ENCODE measurements around the gene TARBP1.
A peak's percentile ranks its signal among the peaks of the same experiment; 100 is the strongest.

TARBP1 gene

DNA sequence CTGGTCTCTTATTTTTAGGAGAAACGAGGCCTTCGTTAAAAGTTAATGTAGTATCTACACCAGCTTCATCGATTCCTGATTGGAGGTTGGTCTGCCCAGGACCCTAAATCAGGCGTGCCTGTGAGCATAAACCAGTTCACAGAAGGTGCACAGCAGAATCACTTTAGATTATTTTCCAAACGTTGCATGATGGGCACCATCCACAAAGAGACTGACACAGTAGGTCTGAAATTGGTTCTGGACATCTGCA, 256 bp upstream of the TARBP1 start:
- DNase-seq (ENCODE audit: low read depth): no peak
- H3K4me3 ChIP-seq (ENCODE audit: low read depth, low read length): peak overlapping the region; percentile 62
- TF ChIP-seq, protein P1, sequence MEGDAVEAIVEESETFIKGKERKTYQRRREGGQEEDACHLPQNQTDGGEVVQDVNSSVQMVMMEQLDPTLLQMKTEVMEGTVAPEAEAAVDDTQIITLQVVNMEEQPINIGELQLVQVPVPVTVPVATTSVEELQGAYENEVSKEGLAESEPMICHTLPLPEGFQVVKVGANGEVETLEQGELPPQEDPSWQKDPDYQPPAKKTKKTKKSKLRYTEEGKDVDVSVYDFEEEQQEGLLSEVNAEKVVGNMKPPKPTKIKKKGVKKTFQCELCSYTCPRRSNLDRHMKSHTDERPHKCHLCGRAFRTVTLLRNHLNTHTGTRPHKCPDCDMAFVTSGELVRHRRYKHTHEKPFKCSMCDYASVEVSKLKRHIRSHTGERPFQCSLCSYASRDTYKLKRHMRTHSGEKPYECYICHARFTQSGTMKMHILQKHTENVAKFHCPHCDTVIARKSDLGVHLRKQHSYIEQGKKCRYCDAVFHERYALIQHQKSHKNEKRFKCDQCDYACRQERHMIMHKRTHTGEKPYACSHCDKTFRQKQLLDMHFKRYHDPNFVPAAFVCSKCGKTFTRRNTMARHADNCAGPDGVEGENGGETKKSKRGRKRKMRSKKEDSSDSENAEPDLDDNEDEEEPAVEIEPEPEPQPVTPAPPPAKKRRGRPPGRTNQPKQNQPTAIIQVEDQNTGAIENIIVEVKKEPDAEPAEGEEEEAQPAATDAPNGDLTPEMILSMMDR (IDR thresholded peaks at IDR 0.05; ENCODE audit: control insufficient read depth, extremely low read depth, insufficient read depth): no peak

DNA sequence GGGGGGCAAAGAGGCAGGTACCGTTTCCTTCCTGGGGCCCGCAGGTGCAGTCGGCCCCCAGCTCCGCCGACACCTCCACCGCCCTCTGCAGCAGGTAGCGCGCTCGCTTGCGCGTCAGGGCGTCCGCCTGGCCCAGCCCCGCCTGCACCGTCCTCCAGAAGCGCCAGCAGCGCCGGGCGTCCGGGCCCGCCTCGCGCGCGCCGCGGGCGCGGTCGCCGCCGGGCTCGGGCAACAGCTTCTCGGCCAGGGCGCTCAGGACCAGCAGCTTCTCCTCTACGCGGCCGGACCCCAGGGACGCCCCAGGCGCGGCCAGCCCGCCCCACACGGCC, 863 bp downstream of the TARBP1 start:
- peak overlapping the region; percentile 62 for H3K4me3 ChIP-seq (ENCODE audit: low read depth, low read length)
- TF ChIP-seq, protein P1 (IDR thresholded peaks at IDR 0.05; ENCODE audit: control insufficient read depth, extremely low read depth, insufficient read depth): no peak
- no peak for DNase-seq (ENCODE audit: low read depth)

DNA sequence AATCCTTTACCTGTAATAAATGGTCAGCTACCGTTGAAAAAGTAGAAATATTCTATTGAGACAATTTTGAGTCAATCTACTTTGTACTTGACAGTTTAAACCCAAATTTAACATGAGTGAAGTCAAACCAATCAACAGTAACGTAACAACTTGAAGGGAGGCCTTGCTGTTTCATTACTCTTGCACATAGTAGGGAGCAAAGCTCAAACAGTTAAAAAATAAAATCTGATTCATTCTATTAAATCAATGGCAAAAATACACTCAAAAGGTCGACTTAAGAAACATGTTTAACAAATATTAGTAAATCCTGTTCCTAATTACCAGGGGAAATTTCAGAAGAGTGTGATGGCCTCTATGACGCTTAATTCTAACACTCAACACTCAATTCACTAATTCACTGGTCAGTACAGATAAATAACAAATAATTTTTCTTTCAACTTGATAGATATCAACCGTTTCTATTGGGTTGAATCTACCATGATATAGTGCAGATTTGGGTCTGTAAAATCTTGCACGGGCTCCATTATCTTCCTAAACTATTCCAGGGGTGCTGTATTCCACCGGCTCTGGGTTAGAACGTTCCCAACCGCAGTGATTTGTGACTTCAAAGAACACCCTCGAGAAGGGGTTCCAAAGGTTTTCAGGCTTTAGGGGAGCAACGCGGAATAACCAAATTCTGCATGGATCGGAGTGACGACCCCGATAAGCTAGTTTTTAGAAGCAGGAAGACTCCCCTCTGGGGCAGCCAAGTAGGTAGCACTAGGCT, 1.4 kb downstream of the TARBP1 start:
- H3K4me3 ChIP-seq (ENCODE audit: low read depth, low read length): peak overlapping the region; percentile 62
- DNase-seq (ENCODE audit: low read depth): no peak

DNA sequence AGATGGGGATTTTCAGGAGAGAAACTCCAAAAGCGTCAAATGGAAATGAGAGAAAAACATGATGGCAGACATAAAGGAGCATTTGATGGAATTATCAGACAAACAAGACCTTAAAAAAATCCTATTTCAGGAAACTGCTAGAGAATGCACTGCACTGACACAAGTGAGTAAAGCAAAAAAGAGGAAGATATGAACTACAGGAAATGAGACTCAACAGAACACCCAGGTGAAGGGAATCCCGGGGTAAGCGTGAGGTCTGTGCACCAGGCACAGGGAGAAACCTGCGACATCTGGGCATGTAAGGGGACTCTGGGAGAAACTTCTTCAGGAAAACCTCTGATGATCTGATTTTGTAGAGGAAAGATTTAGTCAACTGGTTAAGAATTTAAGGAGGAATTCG, 2.8 kb downstream of the TARBP1 start:
- TF ChIP-seq, protein P1 (IDR thresholded peaks at IDR 0.05; ENCODE audit: control insufficient read depth, extremely low read depth, insufficient read depth): no peak
- no peak overlapping the region for H3K4me3 ChIP-seq (ENCODE audit: low read depth, low read length)
- no peak for DNase-seq (ENCODE audit: low read depth)

More for the DNA sequence above, 1.4 kb downstream of the TARBP1 start:
- TF ChIP-seq, protein P1 (IDR thresholded peaks at IDR 0.05; ENCODE audit: control insufficient read depth, extremely low read depth, insufficient read depth): no peak

DNA sequence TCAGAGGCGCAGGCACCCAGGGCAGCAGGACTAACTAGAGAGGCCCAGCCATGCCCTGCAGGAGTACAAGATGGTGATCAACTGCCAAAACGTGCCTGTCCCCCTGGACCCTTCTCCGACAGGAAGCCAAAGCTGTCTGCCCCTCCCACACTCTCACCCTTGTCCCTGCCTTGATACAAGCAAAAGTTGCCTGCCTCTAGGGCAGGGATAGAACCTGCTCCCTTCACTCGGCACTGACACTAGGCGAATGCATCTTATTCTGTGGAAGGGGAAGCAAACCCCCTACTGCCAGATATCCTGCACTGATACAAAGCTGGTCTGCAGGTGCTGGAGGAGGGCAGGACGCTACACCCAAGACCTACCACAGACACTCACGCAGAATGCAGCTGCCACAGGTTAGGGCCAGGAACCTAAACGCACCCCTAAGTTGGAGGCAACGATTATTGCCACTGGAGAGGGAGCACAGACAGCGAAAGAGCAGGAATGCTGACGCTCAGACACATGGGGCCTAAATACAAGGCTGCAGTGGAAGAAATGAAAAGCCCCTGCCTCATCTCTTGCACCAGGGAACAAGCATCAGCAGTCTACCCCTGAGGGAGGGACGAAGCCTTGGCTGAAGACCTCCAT, 3.7 kb downstream of the TARBP1 start:
- no peak overlapping the region for H3K4me3 ChIP-seq (ENCODE audit: low read depth, low read length)
- TF ChIP-seq, protein P1 (IDR thresholded peaks at IDR 0.05; ENCODE audit: control insufficient read depth, extremely low read depth, insufficient read depth): no peak
- no peak for DNase-seq (ENCODE audit: low read depth)

DNA sequence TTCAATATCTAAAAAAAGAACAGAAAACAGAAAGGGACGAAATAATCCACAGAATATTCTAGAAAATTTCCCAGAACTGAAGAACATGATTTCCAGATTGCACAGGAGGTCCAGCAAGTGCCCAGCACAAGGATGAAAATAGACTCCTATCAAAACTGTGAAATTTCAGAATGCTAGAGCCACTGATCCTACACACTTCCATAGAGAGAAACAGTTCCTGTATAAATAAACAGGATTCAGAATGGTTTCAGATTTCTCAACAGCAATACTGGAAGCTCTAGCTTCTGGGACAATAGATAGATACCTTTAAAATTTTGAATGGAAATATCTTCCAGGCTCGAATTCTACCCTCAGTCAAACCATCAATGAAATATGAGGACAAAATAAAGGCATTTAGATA, 4.6 kb downstream of the TARBP1 start:
- TF ChIP-seq, protein P1 (IDR thresholded peaks at IDR 0.05; ENCODE audit: control insufficient read depth, extremely low read depth, insufficient read depth): no peak
- no peak overlapping the region for H3K4me3 ChIP-seq (ENCODE audit: low read depth, low read length)
- no peak for DNase-seq (ENCODE audit: low read depth)

DNA sequence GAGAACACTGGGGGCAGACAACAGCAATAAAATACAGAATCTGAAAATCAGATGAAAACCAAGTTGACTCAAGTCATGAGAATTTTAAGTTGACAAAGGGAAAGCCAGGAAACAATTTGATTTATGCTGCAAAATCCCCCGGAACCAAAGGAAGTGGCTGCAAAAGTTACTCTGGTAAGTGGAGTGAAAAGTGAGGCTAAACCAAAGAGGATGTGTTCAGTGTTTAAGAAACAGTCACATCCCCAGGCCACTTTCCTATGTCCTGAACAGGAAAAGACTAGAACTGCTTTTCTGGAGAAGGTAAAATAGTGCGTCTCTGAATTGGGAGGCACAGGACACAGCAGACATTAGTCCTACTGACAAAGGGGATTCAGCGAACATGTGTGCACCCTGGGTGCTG, 5.9 kb downstream of the TARBP1 start:
- no peak overlapping the region for H3K4me3 ChIP-seq (ENCODE audit: low read depth, low read length)
- TF ChIP-seq, protein P1 (IDR thresholded peaks at IDR 0.05; ENCODE audit: control insufficient read depth, extremely low read depth, insufficient read depth): no peak
- no peak for DNase-seq (ENCODE audit: low read depth)

All from LNCaP clone FGC (cell line).